HG03159 (cell line): ENCODE data around the gene CCDC184.
"Not testable (repeated sequence)": the region's sequence is repeated elsewhere in the genome, so short reads cannot be mapped to it uniquely, and the experiment has no call there.

Experiments used
- ATAC-seq: cut with Tn5 transposase; IDR thresholded peaks from one replicate; pipeline ENCODE4 v1.9.1; 2021; ENCODE audit warnings: mild to moderate bottlenecking, moderate library complexity; ENCODE audit not compliant: unreplicated experiment

Gene CCDC184

GRCh38 chr12:48183091-48183875 lies at the start of gene CCDC184:
Gene CCDC184, plus strand, starts transcription at chr12:48183644. Its CDS starts 479 bp downstream, at chr12:48184123.
- ATAC-seq, result peak; percentile 60

GRCh38 chr12:48135027-48135426 lies 48.4 kb upstream of the CCDC184 start:
- no peak for ATAC-seq

- no peak for ATAC-seq
Measured at GRCh38 chr12:48142818-48143674, 40.4 kb upstream of the CCDC184 start.

- no peak for ATAC-seq
Measured at GRCh38 chr12:48143898-48144297, 39.5 kb upstream of the CCDC184 start.

- no peak for ATAC-seq
Measured at GRCh38 chr12:48145981-48146380, 37.5 kb upstream of the CCDC184 start.

- ATAC-seq, result no peak
Measured at GRCh38 chr12:48151103-48151771, 32.2 kb upstream of the CCDC184 start.

GRCh38 chr12:48155786-48156185 lies 27.7 kb upstream of the CCDC184 start:
- not testable (repeated sequence) for ATAC-seq

- no peak for ATAC-seq
Measured at GRCh38 chr12:48156652-48157017, 26.8 kb upstream of the CCDC184 start.

GRCh38 chr12:48157018-48157888 lies 26.2 kb upstream of the CCDC184 start, which contains the start of gene ASB8:
Gene ASB8, minus strand, starts transcription at chr12:48157515. Its CDS starts 4,019 bp downstream, at chr12:48153496.
- ATAC-seq, result peak; percentile 86

GRCh38 chr12:48157889-48158370 lies 25.5 kb upstream of the CCDC184 start:
- no peak for ATAC-seq

GRCh38 chr12:48160046-48160445 lies 23.4 kb upstream of the CCDC184 start:
- no peak for ATAC-seq

- no peak for ATAC-seq
Measured at GRCh38 chr12:48160807-48161206, 22.6 kb upstream of the CCDC184 start.

- ATAC-seq, result no peak
Measured at GRCh38 chr12:48163150-48163747, 20.2 kb upstream of the CCDC184 start.

GRCh38 chr12:48164451-48164850 lies 19.0 kb upstream of the CCDC184 start:
- no peak for ATAC-seq

GRCh38 chr12:48165089-48165981 lies 18.1 kb upstream of the CCDC184 start:
- ATAC-seq, result no peak

- no peak for ATAC-seq
Measured at GRCh38 chr12:48169011-48169410, 14.4 kb upstream of the CCDC184 start.

GRCh38 chr12:48175613-48176416 lies 7.6 kb upstream of the CCDC184 start:
- ATAC-seq, result no peak

GRCh38 chr12:48176417-48176751 lies 7.1 kb upstream of the CCDC184 start:
- ATAC-seq, result no peak
